Astrocyte (in vitro differentiated cells and primary cell): ENCODE results near the gene STX3. TPM values are rescaled to one million over a fixed set of nuclear protein-coding genes. Genes with fewer than 3 reads are reported as not detected.

ENCODE experiments used
- DNase-seq: peaks from one replicate; pipeline ENCODE4 v3.0.0-alpha.2; 2010; ENCODE audit warnings: low read depth
- FAIRE-seq: peaks from 2 replicates; lab custom pipeline; 2011; peaks lifted over from hg19 to GRCh38; lab: Jason Lieb, UNC
- H2AFZ ChIP-seq: 2 replicates; pipeline ENCODE4 v1.6.0; 2012; ENCODE audit warnings: low read depth, low read length, inconsistent platforms
- H3K27ac ChIP-seq: 2 replicates; pipeline ENCODE4 v1.5.1; 2011; ENCODE audit warnings: low read depth, low read length, inconsistent platforms
- H3K27me3 ChIP-seq: 2 replicates; pipeline ENCODE4 v1.6.0; 2011; ENCODE audit warnings: low read length, inconsistent platforms; ENCODE audit not compliant: insufficient read depth
- H3K36me3 ChIP-seq: 2 replicates; pipeline ENCODE4 v1.5.1; 2011; ENCODE audit warnings: low read length, inconsistent platforms; ENCODE audit not compliant: insufficient read depth
- H3K4me1 ChIP-seq: 2 replicates; pipeline ENCODE4 v1.5.1; 2011; ENCODE audit warnings: low read length, inconsistent platforms; ENCODE audit not compliant: insufficient read depth
- H3K4me2 ChIP-seq: 2 replicates; pipeline ENCODE4 v1.6.0; 2012; ENCODE audit warnings: low read length, inconsistent platforms
- H3K4me3 ChIP-seq: 2 replicates; pipeline ENCODE4 v1.5.1; 2011; ENCODE audit warnings: low read depth, mild to moderate bottlenecking, low read length, inconsistent platforms; ENCODE audit not compliant: insufficient read depth
- H3K79me2 ChIP-seq: 2 replicates; pipeline ENCODE4 v1.6.0; 2012; ENCODE audit warnings: mild to moderate bottlenecking, low read length, inconsistent platforms; ENCODE audit not compliant: insufficient read depth
- H3K9ac ChIP-seq: 2 replicates; pipeline ENCODE4 v1.6.0; 2012; ENCODE audit warnings: mild to moderate bottlenecking, low read length, inconsistent platforms
- H3K9me3 ChIP-seq: 2 replicates; pipeline ENCODE4 v1.5.1; 2012; ENCODE audit warnings: low read depth, mild to moderate bottlenecking, low read length, inconsistent platforms; ENCODE audit not compliant: insufficient read depth
- H4K20me1 ChIP-seq: 2 replicates; pipeline ENCODE4 v1.6.0; 2012; ENCODE audit warnings: low read length, inconsistent platforms; ENCODE audit not compliant: insufficient read depth
- H3K27ac Mint-ChIP-seq: one replicate; pipeline ENCODE4 v1.8.0; 2021; ENCODE audit warnings: mild to moderate bottlenecking, mixed read lengths; ENCODE audit not compliant: unreplicated experiment
- H3K27me3 Mint-ChIP-seq: one replicate; pipeline ENCODE4 v1.8.0; 2021; ENCODE audit warnings: low read depth, mixed read lengths; ENCODE audit not compliant: unreplicated experiment
- H3K36me3 Mint-ChIP-seq: one replicate; pipeline ENCODE4 v1.8.0; 2021; ENCODE audit warnings: low read depth, mixed read lengths; ENCODE audit not compliant: unreplicated experiment
- H3K4me1 Mint-ChIP-seq: one replicate; pipeline ENCODE4 v1.8.0; 2021; ENCODE audit warnings: low read depth, mixed read lengths; ENCODE audit not compliant: unreplicated experiment
- H3K4me3 Mint-ChIP-seq: one replicate; pipeline ENCODE4 v1.8.0; 2021; ENCODE audit warnings: mild to moderate bottlenecking, moderate library complexity, mixed read lengths; ENCODE audit not compliant: unreplicated experiment
- H3K9me3 Mint-ChIP-seq: one replicate; pipeline ENCODE4 v1.8.0; 2021; ENCODE audit warnings: mild to moderate bottlenecking, mixed read lengths; ENCODE audit not compliant: unreplicated experiment
- CTCF ChIP-seq: IDR thresholded peaks from 2 replicates; pipeline ENCODE4 v1.5.1; 2011; ENCODE audit warnings: low read depth, mild to moderate bottlenecking, inconsistent platforms, low read length, moderate library complexity; ENCODE audit not compliant: insufficient read depth
- EZH2 ChIP-seq: IDR thresholded peaks from 2 replicates; pipeline ENCODE4 v1.6.1; 2012; ENCODE audit warnings: mild to moderate bottlenecking, low read length, inconsistent platforms; ENCODE audit not compliant: insufficient read depth
- total RNA-seq: library from RNA; stranded (reverse); gene quantifications from 2 replicates; pipeline ENCODE4 v1.2.1, GENCODE V29; 2021

The STX3 gene
- total RNA-seq, 1 donor from 2014 or later, result 61.2 TPM

GRCh38 chr11:59777104-59777503 lies 21.9 kb downstream of the STX3 start:
- Histone ChIP-seq H3K27ac (no peak overlapping the region), H4K20me1 (peaks cover 17% of the 10 kb centered on the region), H3K4me1 (peaks cover 15% of the 10 kb centered on the region), H3K79me2 (no peaks in the 10 kb centered on the region), H2AFZ (no peak overlapping the region), H3K4me2 (no peak overlapping the region), H3K36me3 (peaks cover 2% of the 10 kb centered on the region), H3K27me3 (no peaks in the 10 kb centered on the region), H3K9ac (no peak overlapping the region), H3K9me3 (no peaks in the 10 kb centered on the region), H3K4me3 (no peak overlapping the region)
- H3K9me3 Mint-ChIP-seq, result no peaks in the 10 kb centered on the region
- no peaks in the 10 kb centered on the region for H3K27me3 Mint-ChIP-seq
- DNase-seq (no peak), FAIRE-seq (no peak)
- TF ChIP-seq CTCF, result no peak
- no peak for TF ChIP-seq EZH2
- no peak overlapping the region for H3K4me3 Mint-ChIP-seq
- peaks cover 16% of the 10 kb centered on the region for H3K36me3 Mint-ChIP-seq
- H3K4me1 Mint-ChIP-seq, result peaks cover 37% of the 10 kb centered on the region
- H3K27ac Mint-ChIP-seq, result no peak overlapping the region

- TF ChIP-seq EZH2, result no peak
- no peak for TF ChIP-seq CTCF
- Histone ChIP-seq H3K27ac (no peak overlapping the region), H3K36me3 (peaks cover 2% of the 10 kb centered on the region), H2AFZ (no peak overlapping the region), H4K20me1 (peaks cover 7% of the 10 kb centered on the region), H3K9me3 (no peaks in the 10 kb centered on the region), H3K4me3 (no peak overlapping the region), H3K4me1 (peaks cover 15% of the 10 kb centered on the region), H3K4me2 (no peak overlapping the region), H3K27me3 (no peaks in the 10 kb centered on the region), H3K9ac (no peak overlapping the region), H3K79me2 (no peaks in the 10 kb centered on the region)
- DNase-seq, result no peak
- H3K36me3 Mint-ChIP-seq, result peaks cover 20% of the 10 kb centered on the region
- no peak for FAIRE-seq
- no peak overlapping the region for H3K4me3 Mint-ChIP-seq
- H3K4me1 Mint-ChIP-seq, result peaks cover 33% of the 10 kb centered on the region
- no peaks in the 10 kb centered on the region for H3K9me3 Mint-ChIP-seq
- H3K27me3 Mint-ChIP-seq, result no peaks in the 10 kb centered on the region
- no peak overlapping the region for H3K27ac Mint-ChIP-seq
These were observed 22.9 kb downstream of the STX3 start for GRCh38 chr11:59778122-59778521.

DNA sequence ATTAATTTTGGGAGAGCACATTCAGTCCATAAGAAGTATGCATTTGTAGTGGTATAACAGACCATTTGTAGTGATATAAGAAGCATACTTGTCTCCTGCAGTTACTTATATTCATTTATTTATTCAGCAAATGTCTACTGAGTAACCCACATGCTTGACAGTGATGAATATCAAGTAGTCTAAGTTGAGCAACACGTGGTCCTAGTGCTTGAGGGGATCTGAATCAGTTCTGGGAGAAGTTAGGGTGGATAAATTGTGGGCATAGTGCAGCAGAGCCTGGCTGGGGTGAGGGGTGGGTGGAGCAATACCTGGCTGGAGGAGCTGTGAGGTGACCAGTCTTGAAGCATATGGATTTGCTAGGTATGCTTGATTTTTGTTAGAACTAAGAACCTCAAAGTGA lies 24.3 kb downstream of the STX3 start:
- no peaks in the 10 kb centered on the region for H3K79me2 ChIP-seq
- no peak for TF ChIP-seq CTCF
- no peak for TF ChIP-seq EZH2
- Mint-ChIP-seq H3K36me3 (peaks cover 24% of the 10 kb centered on the region), H3K27ac (no peak overlapping the region), H3K4me1 (peaks cover 33% of the 10 kb centered on the region), H3K4me3 (no peak overlapping the region), H3K27me3 (no peaks in the 10 kb centered on the region), H3K9me3 (peaks cover 1% of the 10 kb centered on the region)
- no peak overlapping the region for H3K9ac ChIP-seq
- H3K4me1 ChIP-seq, result peaks cover 15% of the 10 kb centered on the region
- H3K27me3 ChIP-seq, result no peaks in the 10 kb centered on the region
- DNase-seq (no peak), FAIRE-seq (no peak)
- no peaks in the 10 kb centered on the region for H3K9me3 ChIP-seq
- H4K20me1 ChIP-seq, result peaks cover 7% of the 10 kb centered on the region
- no peak overlapping the region for H3K4me2 ChIP-seq
- no peak overlapping the region for H3K27ac ChIP-seq
- H2AFZ ChIP-seq, result no peak overlapping the region
- H3K36me3 ChIP-seq, result peaks cover 2% of the 10 kb centered on the region
- no peak overlapping the region for H3K4me3 ChIP-seq
